Erythroblast (primary cell): ENCODE results near the gene LRRC4.

Source experiments
- GATA1 ChIP-seq: IDR thresholded peaks from 2 replicates; pipeline ENCODE4 v1.6.1; 2011; ENCODE audit warnings: low read depth, mild to moderate bottlenecking, control low read depth, low read length, moderate library complexity
- POLR2A ChIP-seq: IDR thresholded peaks from 2 replicates; pipeline ENCODE4 v1.6.1; 2011; ENCODE audit warnings: mild to moderate bottlenecking, low read length

DNA sequence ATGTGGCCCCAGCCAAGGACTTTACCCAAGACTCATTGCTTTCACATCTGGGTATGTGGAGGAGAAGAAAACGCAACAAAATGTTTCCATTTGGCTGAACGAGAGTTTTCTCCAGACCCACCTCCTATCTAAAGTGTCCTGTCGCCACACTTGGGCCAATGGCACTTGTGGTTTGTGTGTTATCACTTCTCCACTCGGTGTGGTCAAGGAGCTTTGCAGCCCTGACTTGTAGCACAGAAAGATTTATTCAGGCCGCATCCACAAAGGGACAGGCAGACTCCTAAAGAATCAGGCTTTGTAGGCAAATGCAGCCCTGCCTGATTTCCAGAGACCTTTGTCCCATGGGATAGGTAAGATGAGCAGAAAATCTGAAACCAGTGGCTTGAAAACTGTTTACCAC is 12.8 kb upstream of the LRRC4 start:
- TF ChIP-seq POLR2A (no peak), GATA1 (no peak)
